GM12878 (cell line): ENCODE data around the gene IFIT5. TPM values are rescaled to one million over a fixed set of nuclear protein-coding genes. Genes with fewer than 3 reads are reported as not detected.

Source experiments
- CREB1 ChIP-seq: IDR thresholded peaks from 2 replicates; pipeline ENCODE4 v1.6.1; 2012; ENCODE audit warnings: low read depth, mild to moderate bottlenecking, inconsistent platforms
- DPF2 ChIP-seq: fragments of 450-650 bp; IDR thresholded peaks from 2 replicates; pipeline ENCODE4 v1.6.1; 2017; ENCODE audit warnings: mild to moderate bottlenecking
- EP300 ChIP-seq, 2 experiments: fragments of 150-350 bp in 1 of 2; IDR thresholded peaks; 2 replicates each; pipeline ENCODE4 v1.6.1; 2011 to 2012; ENCODE audit warnings: low read depth in 2 of 2, low read length in 2 of 2, borderline replicate concordance in 1 of 2, improper control_type of control experiment in 1 of 2, inconsistent platforms in 1 of 2; ENCODE audit not compliant: control insufficient read depth in 1 of 2
- EZH2 ChIP-seq: IDR thresholded peaks from 2 replicates; pipeline ENCODE4 v1.6.1; 2012; ENCODE audit warnings: low read depth, mild to moderate bottlenecking, control low read depth, inconsistent platforms, low read length, borderline replicate concordance; ENCODE audit not compliant: control insufficient read depth
- HCFC1 ChIP-seq: fragments of 150-350 bp; IDR thresholded peaks from 2 replicates; pipeline ENCODE4 v1.6.1; 2014; ENCODE audit warnings: low read length
- NR2F1 ChIP-seq: fragments of 450-650 bp; conservative IDR thresholded peaks from 2 replicates; pipeline ENCODE4 v1.6.1; 2017; ENCODE audit warnings: mild to moderate bottlenecking
- PBX3 ChIP-seq: IDR thresholded peaks from 2 replicates; pipeline ENCODE4 v1.6.1; 2011; ENCODE audit warnings: mild to moderate bottlenecking, low read depth, low read length, moderate library complexity; ENCODE audit not compliant: insufficient replicate concordance
- PRDM15 ChIP-seq: fragments of 450-650 bp; formaldehyde crosslinking; IDR thresholded peaks from 2 replicates; pipeline ENCODE4 v1.4.0; 2020; ENCODE audit warnings: mild to moderate bottlenecking, moderate library complexity
- RELB ChIP-seq: fragments of 450-650 bp; IDR thresholded peaks from 2 replicates; pipeline ENCODE4 v1.6.1; 2017; ENCODE audit warnings: low read depth, mild to moderate bottlenecking, moderate library complexity
- SIN3A ChIP-seq: IDR thresholded peaks from 2 replicates; pipeline ENCODE4 v1.6.1; 2012; ENCODE audit warnings: low read depth, low read length, improper control_type of control experiment
- SIX5 ChIP-seq: IDR thresholded peaks from 2 replicates; pipeline ENCODE4 v1.6.1; 2011; ENCODE audit warnings: mild to moderate bottlenecking, low read depth, low read length, moderate library complexity; ENCODE audit not compliant: severe bottlenecking
- SMARCA5 ChIP-seq: fragments of 450-650 bp; IDR thresholded peaks from 2 replicates; pipeline ENCODE4 v1.6.1; 2017; ENCODE audit warnings: mild to moderate bottlenecking
- ZBTB33 ChIP-seq: fragments of 450-650 bp; IDR thresholded peaks from 2 replicates; pipeline ENCODE4 v1.6.1; 2017; ENCODE audit warnings: mild to moderate bottlenecking
- ZBTB40 ChIP-seq: fragments of 450-650 bp; IDR thresholded peaks from 2 replicates; pipeline ENCODE4 v1.6.1; 2016; ENCODE audit warnings: mild to moderate bottlenecking, moderate library complexity, borderline replicate concordance
- ZNF274 ChIP-seq: IDR thresholded peaks from one replicate; pipeline ENCODE4 v1.8.0; 2011; ENCODE audit not compliant: insufficient read length, insufficient read depth
- polyA plus RNA-seq, 11 experiments: library from polyadenylated mRNA; depleted of rRNA in 4 of 11; unstranded in 6 of 11; stranded (reverse) in 5 of 11; fragments of >200 nt; fragmentation: Nextera tagmentation in 4 of 11; fragmentation: Illumina TruSeq in 1 of 11; extraction: Ambion mirVana in 4 of 11; extraction: Trizol in 1 of 11; gene quantifications; 1 replicate in 1 of 11; 2 replicates in 10 of 11; pipeline versions ENCODE4 v1.2.1 to v1.2.3, GENCODE V29; 2011 to 2016; ENCODE audit warnings: inconsistent platforms in 2 of 11, missing spikeins in 2 of 11, low read depth in 1 of 11
- total RNA-seq, 4 experiments: library from RNA; depleted of rRNA in 3 of 4; stranded (reverse); fragments of >200 nt in 3 of 4; fragmentation: Illumina TruSeq in 1 of 4; extraction: Trizol in 1 of 4; gene quantifications; 2 replicates each; pipeline versions ENCODE4 v1.2.1 to v1.2.3, GENCODE V29; 2013 to 2021

The IFIT5 gene
- total and polyA plus RNA-seq, 10 of the 15 experiments (the other 5 are each of a cell fraction or from before 2014, with no cell fraction given), result 5.9 to 17.0 (median 10.4) TPM

- no peak for TF ChIP-seq ZBTB40
- TF ChIP-seq SIN3A, result no peak
- TF ChIP-seq ZBTB33, result no peak
- 0 out of 2 replicates have a peak, but pooled peaks have one; percentile 16 for TF ChIP-seq RELB
- TF ChIP-seq NR2F1, result no peak
- no peak for TF ChIP-seq CREB1
- TF ChIP-seq ZNF274, result no peak
- no peak for TF ChIP-seq EZH2
- no peak for TF ChIP-seq PRDM15 (CRISPR knock-in tag)
- no peak for TF ChIP-seq PBX3
- no peak for TF ChIP-seq HCFC1
- TF ChIP-seq DPF2, result no peak
- no peak for TF ChIP-seq SIX5
- TF ChIP-seq EP300 (IDR thresholded peaks at IDR 0.05; ENCODE audit: borderline replicate concordance in 1 of 2, control insufficient read depth in 1 of 2, low read depth in 2 of 2, low read length in 2 of 2), result no peak
- TF ChIP-seq SMARCA5, result no peak
Observed at GRCh38 chr10:89419548-89419947, 5.2 kb downstream of the IFIT5 start (continued).
